Bronchial epithelial cell (primary cell): ENCODE results near the gene PHACTR3. TPM values are rescaled to one million over a fixed set of nuclear protein-coding genes. Genes with fewer than 3 reads are reported as not detected.

Experiments used
- DNase-seq: peaks from one replicate; pipeline ENCODE4 v3.0.0-alpha.2; 2010; ENCODE audit warnings: low read depth
- FAIRE-seq: peaks from 2 replicates; lab custom pipeline; 2011; peaks lifted over from hg19 to GRCh38; lab: Jason Lieb, UNC
- H3K27me3 ChIP-seq: 2 replicates; pipeline ENCODE4 v1.5.1; 2011; ENCODE audit warnings: low read length; ENCODE audit not compliant: control insufficient read depth, insufficient read depth
- H3K36me3 ChIP-seq: 2 replicates; pipeline ENCODE4 v1.5.1; 2011; ENCODE audit warnings: low read length; ENCODE audit not compliant: control insufficient read depth, insufficient read depth
- H3K4me3 ChIP-seq: 2 replicates; pipeline ENCODE4 v1.5.1; 2011; ENCODE audit warnings: mild to moderate bottlenecking, low read depth, low read length, control low read depth
- CTCF ChIP-seq: IDR thresholded peaks from 2 replicates; pipeline ENCODE4 v1.5.1; 2011; ENCODE audit warnings: mild to moderate bottlenecking, moderate library complexity, low read length, control low read depth, inconsistent platforms; ENCODE audit not compliant: insufficient read depth, severe bottlenecking
- total RNA-seq: library from RNA; depleted of rRNA; stranded (reverse); fragments of >200 nt; gene quantifications from 2 replicates; pipeline ENCODE4 v1.2.1, GENCODE V29; 2014

PHACTR3 gene
- total RNA-seq, 1 donor from 2014 or later: 15.0 TPM

- H3K27me3 ChIP-seq: no peaks in the 10 kb centered on the region
- no peak overlapping the region for H3K4me3 ChIP-seq
- DNase-seq (no peak), FAIRE-seq (no peak)
- no peak for TF ChIP-seq CTCF
- no peaks in the 10 kb centered on the region for H3K36me3 ChIP-seq
Observed at GRCh38 chr20:59814840-59815340, 210.6 kb downstream of the PHACTR3 start.

DNA sequence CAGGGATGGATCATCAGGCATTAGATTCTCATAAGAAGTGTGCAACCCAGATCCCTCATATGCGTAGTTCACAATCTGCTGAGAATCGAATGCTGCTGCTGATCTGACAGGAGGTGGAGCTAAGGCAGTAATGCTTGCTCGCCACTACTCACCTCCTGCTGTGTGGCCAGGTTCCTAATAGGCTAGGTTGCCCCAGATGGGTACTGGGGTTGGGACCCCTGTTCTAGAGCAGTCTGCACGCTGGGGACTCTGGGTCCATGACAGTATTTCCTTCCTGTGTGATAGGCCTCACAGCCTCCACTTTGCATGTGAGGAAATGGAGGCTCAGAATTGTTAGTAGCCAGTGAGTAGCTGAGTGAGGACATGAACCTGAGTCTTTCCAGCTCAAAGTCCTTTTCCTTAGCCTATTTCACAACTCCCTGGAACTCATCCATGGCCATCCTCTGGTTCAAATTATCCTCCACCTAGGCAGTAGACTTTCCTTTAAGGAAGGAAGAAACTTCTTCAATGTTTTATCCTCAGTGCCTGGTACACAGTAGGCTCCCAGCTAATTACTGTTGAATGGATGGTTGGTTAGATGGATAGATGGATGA is 211.9 kb downstream of the PHACTR3 start:
- FAIRE-seq (no peak), DNase-seq (no peak)
- Histone ChIP-seq H3K27me3 (no peaks in the 10 kb centered on the region), H3K4me3 (no peak overlapping the region), H3K36me3 (no peaks in the 10 kb centered on the region)
- TF ChIP-seq CTCF: no peak

- Histone ChIP-seq H3K36me3 (no peaks in the 10 kb centered on the region), H3K27me3 (no peaks in the 10 kb centered on the region), H3K4me3 (no peak overlapping the region)
- no peak for TF ChIP-seq CTCF
- FAIRE-seq: no peak
- DNase-seq: no peak
Observed at GRCh38 chr20:59817406-59817805, 213.1 kb downstream of the PHACTR3 start.

GRCh38 chr20:59817846-59818615 is 213.7 kb downstream of the PHACTR3 start:
- no peak for DNase-seq
- Histone ChIP-seq H3K4me3 (no peak overlapping the region), H3K36me3 (no peaks in the 10 kb centered on the region), H3K27me3 (no peaks in the 10 kb centered on the region)
- FAIRE-seq: no peak
- no peak for TF ChIP-seq CTCF

- no peak for DNase-seq
- Histone ChIP-seq H3K36me3 (no peaks in the 10 kb centered on the region), H3K27me3 (no peaks in the 10 kb centered on the region), H3K4me3 (no peak overlapping the region)
- no peak for TF ChIP-seq CTCF
- no peak for FAIRE-seq
Observed at GRCh38 chr20:59818911-59819310, 214.6 kb downstream of the PHACTR3 start.
